Measurements from ENCODE around the gene MCTP1.

DNA sequence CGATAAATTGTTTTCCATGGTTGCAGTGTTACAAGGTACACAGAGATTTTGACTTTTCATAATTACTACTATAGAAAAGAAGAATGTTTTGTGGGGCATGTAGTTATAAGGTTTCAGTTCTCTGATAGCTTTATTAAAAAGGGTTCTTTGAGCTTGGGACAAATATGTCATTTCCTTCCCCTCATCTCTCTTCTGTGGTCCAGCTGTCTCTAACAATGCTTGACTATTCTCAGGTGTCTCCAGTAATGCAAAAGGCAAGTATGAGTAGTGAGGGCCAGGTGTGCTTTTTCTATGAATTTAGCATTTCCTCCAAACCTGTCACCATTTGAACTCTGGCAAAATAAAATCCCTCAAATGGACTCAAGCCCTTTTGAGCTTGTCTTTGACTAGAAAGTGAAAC, 582.2 kb downstream of the MCTP1 start:
- TF ChIP-seq SP1 (IDR thresholded peaks at IDR 0.05) (no peak), ZNF384 (IDR thresholded peaks at IDR 0.05) (no peak), LEF1 (IDR thresholded peaks at IDR 0.05; ENCODE audit: borderline replicate concordance) (no peak), FOXM1 (IDR thresholded peaks at IDR 0.05; ENCODE audit: borderline replicate concordance) (no peak), PKNOX1 (IDR thresholded peaks at IDR 0.05) (no peak), FOXK2 (IDR thresholded peaks at IDR 0.05) (no peak), TARDBP (IDR thresholded peaks at IDR 0.05) (no peak), BHLHE40 (IDR thresholded peaks at IDR 0.05; ENCODE audit: borderline replicate concordance) (no peak), SUZ12 (IDR thresholded peaks at IDR 0.05) (no peak), FOXA1 (IDR thresholded peaks at IDR 0.05) (no peak)
